GM19351 (cell line): ENCODE data around the gene OBI1.
A peak's percentile ranks its signal among the peaks of the same experiment; 100 is the strongest.
"Not testable (repeated sequence)": the region's sequence is repeated elsewhere in the genome, so short reads cannot be mapped to it uniquely, and the experiment has no call there.

ENCODE experiments used
- ATAC-seq: cut with Tn5 transposase; IDR thresholded peaks from one replicate; pipeline ENCODE4 v1.9.1; 2021; ENCODE audit warnings: mild to moderate bottlenecking, moderate library complexity; ENCODE audit not compliant: unreplicated experiment

OBI1 gene

DNA sequence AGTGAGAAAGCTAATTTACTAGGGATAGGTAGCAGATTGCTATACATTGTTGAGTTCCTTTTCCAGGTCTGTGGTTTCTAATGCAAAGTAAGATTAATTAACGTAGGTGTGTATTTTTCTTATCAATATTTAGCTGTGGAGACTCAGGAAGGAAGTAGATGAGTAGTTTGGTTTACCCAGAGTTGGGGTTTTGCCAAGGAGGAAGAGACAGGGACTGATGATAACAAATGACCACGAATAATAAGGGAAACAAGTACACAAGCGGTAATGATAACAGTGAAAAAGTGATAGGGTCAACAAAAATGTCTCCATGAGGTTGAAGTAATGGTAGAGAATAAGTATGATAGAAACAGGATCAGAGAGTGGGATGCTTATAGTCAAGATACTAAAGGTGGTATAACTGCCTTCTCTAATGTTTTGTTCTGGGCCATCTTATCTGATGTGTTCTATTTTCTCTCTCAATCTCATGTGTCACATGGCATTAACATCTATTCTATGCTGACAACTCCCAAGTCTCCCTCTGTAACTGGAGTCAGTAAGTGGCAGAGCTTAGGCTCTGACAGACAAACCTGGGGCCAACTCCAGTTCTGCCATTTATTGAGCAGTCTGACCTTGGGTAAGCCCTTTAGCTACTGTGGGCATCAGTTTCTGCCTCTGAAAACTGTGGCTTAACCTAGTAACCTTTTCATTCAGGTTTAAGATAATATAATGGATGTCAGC lies 8.8 kb downstream of the OBI1 start:
- no peak for ATAC-seq

DNA sequence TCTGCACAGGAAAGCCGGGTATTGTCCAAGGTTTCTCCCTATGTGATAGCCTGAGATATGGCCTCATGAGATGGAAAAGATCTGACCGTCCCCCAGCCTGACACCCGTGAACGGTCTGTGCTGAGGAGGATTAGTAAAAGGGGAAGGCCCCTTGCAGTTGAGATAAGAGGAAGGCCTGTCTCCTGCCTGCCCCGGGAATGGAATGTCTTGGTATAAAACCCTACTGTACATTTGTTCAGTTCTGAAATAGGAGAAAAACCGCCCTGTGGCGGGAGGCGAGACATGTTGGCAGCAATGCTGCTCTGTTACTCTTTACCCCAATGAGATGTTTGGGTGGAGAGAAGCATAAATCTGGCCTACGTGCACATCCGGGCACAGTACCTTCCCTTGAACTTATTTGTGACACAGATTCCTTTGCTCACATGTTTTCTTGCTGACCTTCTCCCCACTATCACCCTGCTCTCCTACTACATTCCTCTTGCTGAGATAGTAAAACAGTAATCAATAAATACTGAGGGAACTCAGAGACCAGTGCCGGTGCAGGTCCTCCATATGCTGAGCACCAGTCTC lies 11.8 kb downstream of the OBI1 start:
- ATAC-seq: not testable (repeated sequence)

- ATAC-seq: peak; percentile 78
These were observed 20.7 kb downstream of the OBI1 start for GRCh38 chr13:78638216-78638615.

GRCh38 chr13:78636495-78636894 lies 22.5 kb downstream of the OBI1 start:
- ATAC-seq: no peak

DNA sequence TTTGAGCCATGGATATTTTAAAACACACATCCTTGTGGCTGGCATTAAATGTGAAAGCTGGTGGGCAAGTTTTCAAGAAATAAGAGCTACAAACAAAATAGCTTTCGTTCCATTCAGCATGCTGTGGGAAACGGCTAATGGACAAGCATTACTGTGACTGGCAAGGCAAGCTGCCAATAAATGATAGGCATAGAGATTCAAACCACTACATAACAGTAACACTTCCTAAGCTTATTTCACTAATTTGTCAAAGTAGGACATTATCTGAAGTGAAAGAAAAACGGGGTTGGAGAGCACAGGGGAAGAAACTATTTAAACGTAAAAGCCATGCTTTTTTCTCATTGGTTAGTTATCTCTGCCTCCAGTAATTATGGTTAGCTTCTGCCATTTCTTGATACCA lies 26.0 kb downstream of the OBI1 start:
- no peak for ATAC-seq

DNA sequence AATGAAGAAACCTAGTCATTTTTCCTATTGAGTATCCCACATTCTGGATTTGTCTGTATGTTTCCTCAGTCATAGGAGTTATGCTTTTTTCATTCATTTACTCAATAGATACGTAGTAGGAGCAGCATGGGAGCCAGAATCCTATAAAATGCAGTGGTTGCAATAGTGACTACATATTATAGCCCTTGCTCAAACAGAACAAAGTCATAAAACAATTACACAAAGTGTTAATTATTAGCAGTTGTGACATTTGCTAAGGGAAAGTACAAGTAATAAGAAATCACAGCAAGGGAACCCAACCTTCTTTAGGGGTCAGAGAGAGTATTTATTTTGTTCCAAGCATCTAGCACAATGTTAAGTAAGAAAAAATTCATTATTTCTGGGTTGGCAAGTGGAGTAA lies 27.9 kb downstream of the OBI1 start:
- no peak for ATAC-seq

DNA sequence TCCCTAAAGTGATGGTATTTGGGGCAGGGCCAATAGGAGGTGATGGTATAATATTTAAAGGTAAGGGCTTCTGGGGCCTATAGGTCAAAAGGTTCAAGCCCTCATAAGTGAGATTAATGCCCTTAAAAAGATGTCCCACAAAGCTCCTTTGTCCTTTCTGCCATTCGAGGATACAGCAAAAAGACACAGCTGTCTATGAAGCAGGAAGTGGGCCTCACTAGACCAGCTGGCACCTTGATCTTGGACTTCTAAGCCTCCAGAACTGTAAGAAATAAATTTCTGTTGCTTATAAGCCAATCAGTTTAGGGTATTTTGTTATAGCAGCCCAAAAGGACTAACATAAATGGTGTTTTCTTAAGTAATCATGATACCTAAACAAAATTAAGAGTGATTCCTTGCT lies 28.4 kb downstream of the OBI1 start:
- no peak for ATAC-seq

DNA sequence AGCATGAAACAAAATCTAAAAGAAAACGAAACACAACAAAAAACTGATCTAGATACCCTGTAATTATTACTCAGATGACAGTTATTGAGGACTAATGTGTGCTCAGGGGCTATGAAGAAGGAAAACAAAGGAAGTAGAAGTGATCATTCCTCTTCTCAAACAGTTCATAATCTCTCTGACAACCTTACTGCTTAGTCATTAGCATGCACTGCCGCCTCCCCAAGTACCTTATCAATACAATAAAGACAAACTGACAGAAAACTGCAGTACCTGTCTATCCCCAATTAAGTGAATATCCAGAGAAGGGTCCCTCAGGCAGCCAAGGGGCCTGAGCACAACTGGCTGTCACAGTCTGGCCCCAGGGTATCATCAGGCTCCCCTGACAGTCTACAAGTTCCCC lies 33.6 kb downstream of the OBI1 start:
- no peak for ATAC-seq

DNA sequence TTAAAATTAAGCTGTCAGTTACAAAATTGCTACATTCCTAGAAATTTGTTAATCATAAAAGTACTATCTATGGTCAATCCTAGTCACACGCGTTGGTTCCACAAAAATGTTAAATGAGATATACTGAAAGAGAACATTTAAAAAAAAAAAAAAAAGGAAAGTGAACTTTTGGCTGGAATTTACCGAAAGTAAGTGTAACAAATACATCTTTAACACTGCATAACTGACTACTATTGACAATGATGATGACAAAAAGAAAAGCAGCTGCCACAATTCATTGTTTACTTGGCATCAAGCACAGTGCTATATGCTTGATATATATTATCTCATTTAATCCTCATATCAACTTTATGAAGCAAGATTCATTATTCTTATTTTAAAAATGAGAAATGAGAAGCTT lies 35.8 kb downstream of the OBI1 start:
- ATAC-seq: no peak

DNA sequence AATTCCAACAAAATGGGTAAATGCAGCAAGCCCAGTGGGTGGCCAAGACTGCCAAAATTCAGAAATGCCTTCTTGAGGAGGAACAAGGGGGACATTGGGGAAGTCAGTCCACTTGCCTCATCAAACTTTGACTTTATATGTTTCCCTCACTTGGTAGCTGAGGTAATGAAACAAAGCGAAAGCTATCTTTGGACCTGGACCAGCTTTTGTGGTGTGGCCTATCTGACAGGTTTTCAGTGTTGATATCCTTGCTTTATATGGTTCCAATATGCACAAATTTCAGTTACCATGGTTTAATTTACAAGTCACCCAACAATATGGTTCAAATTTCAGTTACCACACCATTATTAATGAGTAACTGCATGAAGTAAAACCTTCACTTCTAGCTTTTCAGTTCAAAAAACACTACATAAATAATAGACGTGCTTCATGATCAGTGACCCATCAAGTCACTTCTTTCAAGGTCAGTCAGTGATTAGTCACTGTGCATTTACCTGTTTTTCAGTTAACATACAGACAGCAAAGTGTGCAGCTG lies 38.0 kb downstream of the OBI1 start:
- ATAC-seq: no peak

GRCh38 chr13:78618411-78618810 lies 40.5 kb downstream of the OBI1 start:
- no peak for ATAC-seq

DNA sequence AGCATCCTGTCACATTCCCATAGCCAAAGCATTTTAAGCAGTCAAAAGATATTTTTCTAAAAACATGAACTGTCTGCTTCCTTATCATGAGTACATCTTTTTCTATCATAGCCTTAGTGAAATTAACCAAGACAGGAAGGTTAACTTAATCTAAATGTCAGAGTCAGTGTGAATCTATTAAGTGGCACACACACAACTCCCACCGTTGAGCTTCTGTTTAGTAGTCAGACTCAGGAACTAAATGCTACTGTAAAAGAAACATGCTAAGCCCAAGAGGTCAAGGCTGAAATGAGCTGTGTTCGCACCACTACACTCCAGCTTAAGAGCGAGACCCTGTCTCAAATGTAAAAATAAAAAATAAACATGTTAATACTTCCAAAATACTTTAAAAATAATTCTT lies 47.9 kb downstream of the OBI1 start:
- ATAC-seq: no peak

- ATAC-seq: peak; percentile 34
These were observed 48.5 kb downstream of the OBI1 start for GRCh38 chr13:78610381-78610883.

DNA sequence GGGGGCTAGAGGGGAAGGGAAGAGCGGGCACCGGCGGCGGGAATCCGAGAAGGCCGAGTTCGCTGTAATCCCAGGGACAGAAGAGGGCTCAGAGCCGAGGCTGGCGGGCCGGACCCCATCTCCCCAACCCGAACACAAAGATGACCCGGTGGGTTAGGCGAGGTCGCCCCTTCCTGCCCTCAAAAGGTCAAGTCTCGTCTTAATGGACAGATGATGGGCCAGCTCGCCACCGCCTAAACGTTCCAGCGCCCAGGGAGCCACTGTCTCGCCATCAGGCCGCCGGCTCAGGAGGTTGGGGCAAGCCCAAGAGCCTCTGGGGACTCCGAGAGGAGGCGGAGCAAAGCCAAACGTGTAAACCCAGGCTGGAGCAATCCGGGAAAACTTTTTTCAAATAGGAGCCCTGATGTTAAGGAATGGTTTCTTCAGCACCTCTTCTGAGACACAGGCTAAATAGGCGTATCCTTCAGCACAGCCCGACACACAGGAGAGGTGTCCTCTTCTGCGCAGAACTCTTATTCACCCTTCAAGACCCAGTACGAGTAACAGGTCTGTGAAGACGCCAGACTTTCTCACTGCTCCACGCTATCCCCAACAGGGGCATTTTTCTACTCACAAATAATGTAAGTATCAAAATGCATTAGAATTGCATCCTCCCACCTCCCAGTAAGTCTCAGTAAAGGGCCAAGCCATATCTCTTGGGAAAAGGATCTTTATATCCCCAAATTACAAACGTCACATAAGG lies 49.3 kb downstream of the OBI1 start:
- ATAC-seq: no peak

DNA sequence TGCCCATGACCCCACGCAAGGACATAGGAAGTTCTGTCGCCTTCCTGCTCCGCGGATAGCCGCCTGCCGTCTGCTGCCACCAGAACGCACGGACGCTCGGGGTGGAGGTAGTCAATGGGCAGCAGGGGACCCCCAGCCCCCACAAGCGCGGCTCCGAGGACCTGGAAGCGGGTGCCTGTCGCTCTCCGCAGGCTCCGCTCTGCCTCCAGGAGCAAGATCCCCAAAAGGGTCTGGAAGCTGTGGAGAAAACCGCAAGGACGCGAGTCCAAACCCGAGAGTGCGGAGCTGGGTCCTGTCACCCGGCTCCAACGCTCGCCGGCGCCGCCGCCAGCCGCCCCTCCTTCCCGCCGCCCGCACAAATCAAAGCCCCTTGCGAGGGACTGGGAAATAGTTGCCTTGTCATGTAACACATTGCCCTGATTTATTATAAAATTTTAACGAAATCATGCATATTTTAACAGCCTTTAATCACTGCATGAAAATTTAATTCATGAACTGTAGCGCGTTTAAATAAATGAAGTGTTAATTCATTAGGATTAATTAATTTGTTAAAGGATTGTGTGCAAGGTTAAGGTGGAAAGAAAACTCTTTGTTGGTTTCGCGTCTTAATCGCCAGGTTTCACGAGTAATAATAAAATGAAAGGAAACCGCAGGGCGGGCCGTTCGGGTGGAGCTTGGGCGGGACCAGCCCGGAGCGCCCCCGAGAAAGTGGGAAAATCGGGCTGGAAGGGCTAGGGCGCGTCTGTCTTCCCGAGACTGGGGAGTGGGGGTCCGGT lies 50.1 kb downstream of the OBI1 start:
- ATAC-seq: no peak

GRCh38 chr13:78608252-78608687 lies 50.7 kb downstream of the OBI1 start:
- no peak for ATAC-seq

GRCh38 chr13:78607409-78608251 lies 51.3 kb downstream of the OBI1 start:
- no peak for ATAC-seq

- ATAC-seq: no peak
These were observed 52.2 kb downstream of the OBI1 start for GRCh38 chr13:78606471-78607408.
